Muscle of back (tissue), 11 donors: ENCODE results near the gene ECM1. TPM values are rescaled to one million over a fixed set of nuclear protein-coding genes. Genes with fewer than 3 reads are reported as not detected.

Experiments used
- DNase-seq, 3 donors: peaks; one replicate each; pipeline versions ENCODE4 v3.0.0 to v3.0.0-alpha.2; 2013
- polyA plus RNA-seq, 10 donors: library from polyadenylated mRNA; unstranded; fragments of 120-200 nt; gene quantifications; one replicate each; pipeline ENCODE4 v1.2.1, GENCODE V29; 2013; ENCODE audit not compliant: insufficient read length in 10 of 10

ECM1 gene
- polyA plus RNA-seq, 10 donors, result 3.3 to 13.7 (median 4.3) TPM

DNA sequence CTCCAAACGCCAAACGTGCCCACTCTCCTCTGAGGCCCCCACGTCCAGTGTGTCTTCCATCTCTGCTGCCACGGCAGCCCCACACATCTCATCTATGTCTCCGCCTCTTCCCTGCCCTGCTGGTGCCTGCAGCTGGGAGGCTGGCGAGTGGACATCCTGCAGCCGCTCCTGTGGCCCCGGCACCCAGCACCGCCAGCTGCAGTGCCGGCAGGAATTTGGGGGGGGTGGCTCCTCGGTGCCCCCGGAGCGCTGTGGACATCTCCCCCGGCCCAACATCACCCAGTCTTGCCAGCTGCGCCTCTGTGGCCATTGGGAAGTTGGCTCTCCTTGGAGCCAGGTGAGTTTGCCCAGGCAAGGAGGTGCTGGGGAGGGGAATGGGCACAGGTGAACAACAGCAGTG lies 49.9 kb downstream of the ECM1 start:
- no peak for DNase-seq

DNA sequence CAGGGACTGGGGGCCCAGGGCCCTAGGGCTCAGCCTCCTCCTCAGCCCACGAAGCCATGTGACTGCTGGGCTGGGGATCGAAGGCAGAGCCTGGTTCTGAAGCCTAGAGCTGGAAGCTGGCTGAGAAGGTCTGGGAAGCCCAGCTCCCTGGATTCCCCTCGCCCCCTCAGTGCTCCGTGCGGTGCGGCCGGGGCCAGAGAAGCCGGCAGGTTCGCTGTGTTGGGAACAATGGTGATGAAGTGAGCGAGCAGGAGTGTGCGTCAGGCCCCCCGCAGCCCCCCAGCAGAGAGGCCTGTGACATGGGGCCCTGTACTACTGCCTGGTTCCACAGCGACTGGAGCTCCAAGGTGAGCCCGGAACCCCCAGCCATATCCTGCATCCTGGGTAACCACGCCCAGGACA lies 50.4 kb downstream of the ECM1 start:
- DNase-seq, result no peak

DNA sequence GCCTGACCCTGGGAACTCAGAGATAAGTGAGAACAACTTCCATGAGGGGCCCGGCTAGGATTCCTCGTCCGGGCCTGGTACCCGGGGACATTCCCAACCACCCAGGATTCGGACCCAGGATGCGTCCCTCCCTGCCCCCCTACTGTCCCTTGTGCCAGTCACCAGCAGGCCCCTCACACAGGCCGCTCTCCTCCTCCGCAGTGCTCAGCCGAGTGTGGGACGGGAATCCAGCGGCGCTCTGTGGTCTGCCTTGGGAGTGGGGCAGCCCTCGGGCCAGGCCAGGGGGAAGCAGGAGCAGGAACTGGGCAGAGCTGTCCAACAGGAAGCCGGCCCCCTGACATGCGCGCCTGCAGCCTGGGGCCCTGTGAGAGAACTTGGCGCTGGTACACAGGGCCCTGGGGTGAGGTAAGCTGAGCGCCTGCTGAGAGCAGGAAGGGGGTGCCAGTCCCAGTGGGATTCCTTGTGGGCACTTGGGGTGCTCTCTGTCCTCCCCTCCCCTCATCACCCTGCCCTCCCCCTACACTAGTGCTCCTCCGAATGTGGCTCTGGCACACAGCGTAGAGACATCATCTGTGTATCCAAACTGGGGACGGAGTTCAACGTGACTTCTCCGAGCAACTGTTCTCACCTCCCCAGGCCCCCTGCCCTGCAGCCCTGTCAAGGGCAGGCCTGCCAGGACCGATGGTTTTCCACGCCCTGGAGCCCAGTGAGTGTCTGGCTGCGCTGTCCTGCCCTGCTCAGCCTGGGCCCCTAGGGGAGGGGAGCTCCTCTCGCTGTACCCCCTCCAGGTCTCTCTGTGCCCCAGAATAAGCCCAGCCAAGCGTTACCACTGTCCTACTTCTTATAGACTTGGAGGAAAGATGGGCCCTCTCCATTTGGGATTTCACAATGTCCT lies 51.1 kb downstream of the ECM1 start:
- DNase-seq, result peak in 1 of 3 donors; percentile 49

DNA sequence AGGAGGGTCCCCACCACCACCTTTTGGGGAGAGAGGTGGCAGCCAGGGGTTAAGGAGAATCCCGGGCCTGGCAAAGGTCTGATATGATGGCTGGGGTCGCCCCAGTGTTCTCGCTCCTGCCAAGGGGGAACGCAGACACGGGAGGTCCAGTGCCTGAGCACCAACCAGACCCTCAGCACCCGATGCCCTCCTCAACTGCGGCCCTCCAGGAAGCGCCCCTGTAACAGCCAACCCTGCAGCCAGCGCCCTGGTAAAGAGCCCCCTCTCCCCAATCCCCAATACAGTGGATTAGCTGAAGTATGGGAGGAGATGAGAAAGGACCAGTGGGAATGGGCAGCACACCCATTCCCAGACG lies 51.7 kb downstream of the ECM1 start:
- no peak for DNase-seq

DNA sequence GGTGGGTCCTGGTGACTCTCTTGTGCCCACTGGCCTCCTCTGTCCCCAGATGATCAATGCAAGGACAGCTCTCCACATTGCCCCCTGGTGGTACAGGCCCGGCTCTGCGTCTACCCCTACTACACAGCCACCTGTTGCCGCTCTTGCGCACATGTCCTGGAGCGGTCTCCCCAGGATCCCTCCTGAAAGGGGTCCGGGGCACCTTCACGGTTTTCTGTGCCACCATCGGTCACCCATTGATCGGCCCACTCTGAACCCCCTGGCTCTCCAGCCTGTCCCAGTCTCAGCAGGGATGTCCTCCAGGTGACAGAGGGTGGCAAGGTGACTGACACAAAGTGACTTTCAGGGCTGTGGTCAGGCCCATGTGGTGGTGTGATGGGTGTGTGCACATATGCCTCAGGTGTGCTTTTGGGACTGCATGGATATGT lies 52.1 kb downstream of the ECM1 start:
- peak in 1 of 3 donors; percentile 81 for DNase-seq

DNA sequence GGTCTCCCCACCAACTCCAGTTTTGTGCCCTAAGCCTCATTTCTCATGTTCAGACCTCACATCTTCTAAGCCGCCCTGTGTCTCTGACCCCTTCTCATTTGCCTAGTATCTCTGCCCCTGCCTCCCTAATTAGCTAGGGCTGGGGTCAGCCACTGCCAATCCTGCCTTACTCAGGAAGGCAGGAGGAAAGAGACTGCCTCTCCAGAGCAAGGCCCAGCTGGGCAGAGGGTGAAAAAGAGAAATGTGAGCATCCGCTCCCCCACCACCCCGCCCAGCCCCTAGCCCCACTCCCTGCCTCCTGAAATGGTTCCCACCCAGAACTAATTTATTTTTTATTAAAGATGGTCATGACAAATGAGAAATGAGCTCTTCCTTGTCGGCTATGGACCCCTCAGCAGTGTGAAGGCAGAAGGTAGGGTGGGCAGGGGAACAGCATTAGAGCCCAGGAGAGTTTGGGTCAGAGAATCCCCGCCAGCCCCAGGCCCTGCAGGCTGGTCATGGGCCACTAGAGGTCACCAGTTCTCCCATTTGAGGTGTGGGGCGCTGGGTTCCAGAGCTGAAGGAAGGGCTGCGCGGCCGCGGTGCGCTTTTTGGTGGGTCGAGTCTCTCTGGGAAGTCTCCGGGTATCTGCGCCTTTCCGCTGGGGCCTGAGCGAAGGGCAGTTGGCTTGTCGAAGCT lies 52.8 kb downstream of the ECM1 start:
- DNase-seq, result peak in 1 of 3 donors; percentile 51

DNA sequence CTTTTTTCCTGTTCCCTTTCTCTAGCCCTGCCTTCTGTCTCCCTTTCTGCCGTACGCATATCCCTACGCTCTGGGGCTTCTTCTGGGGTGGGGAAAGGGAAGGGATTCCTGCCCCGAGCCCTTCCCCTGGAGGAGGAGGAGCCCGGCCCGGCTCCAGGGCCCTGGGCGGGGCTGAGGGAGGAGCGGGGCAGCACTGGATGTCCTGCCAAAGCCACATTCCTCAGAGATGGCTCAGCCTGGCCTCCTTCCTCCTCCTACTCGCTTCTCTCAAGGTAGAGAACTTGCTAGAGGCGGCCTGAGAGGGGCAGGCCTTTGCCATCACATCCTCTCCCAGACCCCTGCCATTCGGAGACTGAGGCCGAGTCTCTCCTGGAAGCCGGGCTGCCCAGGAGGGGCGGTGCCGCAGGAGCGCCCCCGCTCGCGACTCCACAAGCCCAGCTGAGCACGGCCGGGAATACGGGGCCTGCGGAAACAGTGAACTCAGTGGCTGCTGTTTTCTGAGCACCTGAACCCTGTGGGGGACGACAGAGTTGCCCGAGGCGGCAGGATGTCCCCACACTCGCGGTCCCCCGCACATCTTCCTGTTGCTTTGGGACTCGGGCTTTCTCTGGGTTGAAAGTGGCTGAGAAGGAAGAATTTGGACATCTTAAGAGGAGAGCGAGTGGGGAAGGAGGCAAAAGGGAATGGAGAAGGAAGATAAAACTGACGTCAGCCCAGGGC lies 53.5 kb downstream of the ECM1 start:
- peak; percentile 98 to 99 (median 98) for DNase-seq

DNA sequence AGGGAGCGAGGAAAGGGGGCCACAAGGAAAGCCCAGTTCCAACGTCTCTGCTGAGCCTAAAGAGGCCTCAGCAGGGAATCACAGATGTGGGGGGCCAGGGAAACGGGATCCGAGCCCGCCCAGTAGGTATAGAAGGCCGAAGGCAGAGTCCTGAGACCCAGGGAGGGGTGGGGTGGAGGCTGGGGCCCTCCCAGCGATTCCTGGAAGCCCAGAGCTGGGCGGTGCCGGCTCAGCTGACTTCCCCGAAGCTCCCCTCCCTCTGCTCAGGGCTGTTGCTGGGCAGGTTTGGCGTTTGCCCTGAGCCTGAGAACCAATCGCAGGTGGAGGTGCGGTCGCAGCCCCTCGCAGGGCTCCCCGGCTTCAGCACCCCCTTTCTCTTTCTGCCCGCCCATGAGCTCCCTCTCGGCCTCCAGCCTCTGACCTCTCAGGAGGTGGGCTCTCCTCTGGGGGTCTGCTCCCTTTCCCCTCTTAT lies 54.1 kb downstream of the ECM1 start:
- DNase-seq, result peak; percentile 93 to 98 (median 96)

DNA sequence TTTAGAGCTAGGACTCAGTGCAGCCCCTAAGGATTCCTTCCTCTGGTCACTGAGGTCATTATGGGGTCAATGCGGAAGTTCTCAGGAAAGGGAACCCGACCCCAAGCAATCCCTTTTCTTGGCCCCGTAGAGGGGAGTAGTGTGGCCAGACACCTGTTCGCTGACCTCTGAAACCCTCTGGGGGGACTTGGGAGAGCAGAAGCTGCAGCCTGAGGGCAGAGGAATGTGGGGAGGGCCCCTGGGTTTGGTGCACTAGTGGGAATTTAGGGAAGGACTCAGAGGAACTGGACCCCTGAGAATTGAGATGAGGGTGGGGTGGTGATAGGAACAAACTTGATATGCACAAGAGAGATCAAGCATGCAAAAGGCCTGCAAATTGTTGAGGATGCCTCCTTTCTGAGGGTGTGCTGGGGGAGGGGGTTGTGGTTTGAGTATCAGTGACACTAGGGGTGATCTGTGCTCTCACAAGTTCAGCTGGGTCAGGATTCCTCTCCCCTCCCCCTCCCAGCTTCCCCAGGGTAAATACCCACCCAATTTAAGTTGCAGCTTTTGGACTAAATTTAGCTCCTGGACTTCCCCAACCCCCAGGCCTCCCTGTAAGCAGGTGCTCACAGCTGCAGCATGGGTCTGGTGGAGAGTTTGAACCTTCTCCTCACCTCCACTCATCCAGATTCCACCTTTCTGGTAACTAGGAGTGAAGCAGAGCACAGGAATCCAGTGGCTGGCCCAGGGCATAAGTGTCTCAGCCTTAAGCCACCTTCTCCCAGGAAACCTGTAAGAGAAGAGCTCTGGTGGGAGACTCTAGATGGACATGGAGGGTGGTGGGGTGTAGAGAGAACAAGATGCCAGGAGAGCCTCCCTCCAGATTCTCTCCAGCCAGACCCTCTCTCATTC lies 54.8 kb downstream of the ECM1 start:
- DNase-seq, result peak in 1 of 3 donors; percentile 59

Other genes starting within 250 kb of the ECM1 start
- 100 to 1,000 TPM in 8 of 10 donors, 10 to 100 TPM in 2; 97.3 to 128 (median 112) TPM for gene APH1A, start 239.1 kb upstream of the ECM1 start, polyA plus RNA-seq
- 10 to 100 TPM; 28.6 to 60.0 (median 40.3) TPM for gene C1orf54, start 235.3 kb upstream of the ECM1 start, polyA plus RNA-seq
- 1 to 10 TPM; 1.7 to 5.8 (median 3.3) TPM for gene CIART, start 225.6 kb upstream of the ECM1 start, polyA plus RNA-seq
- gene MRPS21, start 214.2 kb upstream of the ECM1 start, polyA plus RNA-seq, result 10 to 100 TPM; 39.9 to 59.1 (median 44.1) TPM
- gene PRPF3, start 186.6 kb upstream of the ECM1 start, polyA plus RNA-seq, result 10 to 100 TPM; 26.8 to 66.6 (median 37.7) TPM
- gene RPRD2, start 144.0 kb upstream of the ECM1 start, polyA plus RNA-seq, result 10 to 100 TPM; 20.8 to 29.3 (median 24.4) TPM
- 10 to 100 TPM; 15.0 to 25.3 (median 19.0) TPM for gene TARS2, start 20.7 kb upstream of the ECM1 start, polyA plus RNA-seq
- under 1 TPM in 8 of 10 donors, not detected in 2; 0.43 to 0.99 (median 0.65) TPM for gene FALEC, start 7.6 kb downstream of the ECM1 start, polyA plus RNA-seq
- 10 to 100 TPM; 39.3 to 80.5 (median 52.3) TPM for gene ADAMTSL4, start 41.3 kb downstream of the ECM1 start, polyA plus RNA-seq
- gene MCL1, start 71.5 kb downstream of the ECM1 start, polyA plus RNA-seq, result 100 to 1,000 TPM; 128 to 246 (median 152) TPM
- 100 to 1,000 TPM; 105 to 159 (median 113) TPM for gene ENSA, start 121.5 kb downstream of the ECM1 start, polyA plus RNA-seq
- gene GOLPH3L, start 189.0 kb downstream of the ECM1 start, polyA plus RNA-seq, result 10 to 100 TPM; 16.2 to 22.6 (median 19.3) TPM
- gene HORMAD1, start 212.8 kb downstream of the ECM1 start, polyA plus RNA-seq, result under 1 TPM in 3 of 10 donors, not detected in 7; 0.12 to 0.65 (median 0.39) TPM